Hepatocyte (in vitro differentiated cells): ENCODE measurements around the gene HNF4A.

ENCODE experiments used
- EZH2 ChIP-seq: fragments of 200-600 bp; sonication (generic); IDR thresholded peaks from 2 replicates; pipeline ENCODE4 v1.6.1; 2016; ENCODE audit warnings: antibody characterized with exemption, mild to moderate bottlenecking, borderline replicate concordance
- EZH2phosphoT487 ChIP-seq: fragments of 200-600 bp; sonication (generic); IDR thresholded peaks from one replicate; pipeline ENCODE4 v1.6.1; 2018; ENCODE audit warnings: antibody characterized with exemption, mild to moderate bottlenecking, low read depth, moderate library complexity; ENCODE audit not compliant: unreplicated experiment, severe bottlenecking
- TF ChIP-seq, protein P1 (sequence below): fragments of 200-600 bp; sonication (generic); IDR thresholded peaks from 2 replicates; pipeline ENCODE4 v1.5.1; 2016; ENCODE audit warnings: antibody characterized with exemption, mild to moderate bottlenecking; ENCODE audit not compliant: poor library complexity

DNA sequence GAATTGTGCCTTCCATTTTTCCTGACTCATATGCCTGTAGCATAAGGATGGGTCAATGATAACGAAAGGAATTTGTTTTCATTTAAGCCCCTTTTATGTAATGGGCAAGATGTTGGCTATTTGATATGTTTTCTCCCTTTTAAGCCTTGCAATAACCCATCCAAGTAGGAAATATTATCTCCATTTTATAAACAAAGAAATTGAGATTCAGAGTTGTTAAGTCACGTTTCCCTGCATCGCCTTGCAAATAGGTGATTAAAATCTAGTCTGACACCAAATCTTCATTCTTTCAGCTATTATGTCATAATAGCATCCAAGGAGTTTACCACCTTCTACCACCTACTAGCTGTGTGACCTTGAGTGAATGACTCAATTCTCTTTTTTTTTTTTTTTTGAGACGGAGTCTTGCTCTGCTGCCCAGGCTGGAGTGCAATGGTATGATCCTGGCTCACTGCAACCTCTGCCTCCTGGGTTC is 7.0 kb downstream of the HNF4A start:
- TF ChIP-seq, protein P1, sequence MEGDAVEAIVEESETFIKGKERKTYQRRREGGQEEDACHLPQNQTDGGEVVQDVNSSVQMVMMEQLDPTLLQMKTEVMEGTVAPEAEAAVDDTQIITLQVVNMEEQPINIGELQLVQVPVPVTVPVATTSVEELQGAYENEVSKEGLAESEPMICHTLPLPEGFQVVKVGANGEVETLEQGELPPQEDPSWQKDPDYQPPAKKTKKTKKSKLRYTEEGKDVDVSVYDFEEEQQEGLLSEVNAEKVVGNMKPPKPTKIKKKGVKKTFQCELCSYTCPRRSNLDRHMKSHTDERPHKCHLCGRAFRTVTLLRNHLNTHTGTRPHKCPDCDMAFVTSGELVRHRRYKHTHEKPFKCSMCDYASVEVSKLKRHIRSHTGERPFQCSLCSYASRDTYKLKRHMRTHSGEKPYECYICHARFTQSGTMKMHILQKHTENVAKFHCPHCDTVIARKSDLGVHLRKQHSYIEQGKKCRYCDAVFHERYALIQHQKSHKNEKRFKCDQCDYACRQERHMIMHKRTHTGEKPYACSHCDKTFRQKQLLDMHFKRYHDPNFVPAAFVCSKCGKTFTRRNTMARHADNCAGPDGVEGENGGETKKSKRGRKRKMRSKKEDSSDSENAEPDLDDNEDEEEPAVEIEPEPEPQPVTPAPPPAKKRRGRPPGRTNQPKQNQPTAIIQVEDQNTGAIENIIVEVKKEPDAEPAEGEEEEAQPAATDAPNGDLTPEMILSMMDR, result no peak
- TF ChIP-seq EZH2phosphoT487 (no peak), EZH2 (no peak)
